HG03108 (cell line): ENCODE results near the gene ADGRL1.
"Not testable (repeated sequence)": the region's sequence is repeated elsewhere in the genome, so short reads cannot be mapped to it uniquely, and the experiment has no call there.

Experiments used
- ATAC-seq: cut with Tn5 transposase; IDR thresholded peaks from one replicate; pipeline ENCODE4 v1.9.1; 2021; ENCODE audit warnings: moderate library complexity; ENCODE audit not compliant: unreplicated experiment

ADGRL1 gene

DNA sequence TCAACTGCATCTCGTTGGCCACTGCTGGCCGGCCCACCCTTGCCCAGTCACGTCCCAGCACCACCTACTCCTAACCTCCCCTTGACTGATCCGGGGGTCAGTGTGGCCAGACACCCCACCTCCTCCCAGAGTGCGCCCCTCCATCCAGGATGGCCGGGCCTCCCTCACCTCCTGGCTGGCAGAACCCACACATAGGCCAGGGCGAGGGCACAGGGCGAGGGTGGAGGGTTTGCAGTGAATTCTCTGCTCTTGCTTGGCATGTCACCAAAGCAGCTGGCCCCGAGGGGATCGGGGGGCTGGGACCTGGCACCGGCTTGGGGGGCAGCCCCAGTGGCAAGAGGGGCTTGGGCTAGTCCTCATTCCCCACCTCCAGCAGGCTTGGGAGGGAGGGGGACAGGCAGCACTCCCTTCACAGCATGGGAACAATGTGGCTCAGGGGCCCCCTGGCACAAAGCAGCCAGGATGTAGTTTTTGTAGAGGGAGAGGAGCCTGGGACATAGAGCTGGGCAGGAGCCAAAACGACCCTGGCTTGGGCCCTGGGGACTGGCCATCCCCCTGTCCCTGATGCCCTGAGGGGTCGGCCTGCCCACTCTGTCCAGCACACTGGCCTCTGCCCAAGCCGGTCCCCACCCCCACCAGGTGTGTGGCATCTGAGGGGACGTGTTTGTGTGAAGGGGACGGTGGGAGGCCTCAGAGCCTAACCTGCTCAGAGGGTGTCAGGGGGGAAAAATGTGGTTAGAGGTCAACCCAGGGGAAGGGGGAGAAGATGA, 41.1 kb downstream of the ADGRL1 start:
- no peak for ATAC-seq

- no peak for ATAC-seq
Observed at GRCh38 chr19:14164082-14164481, 41.9 kb downstream of the ADGRL1 start.

DNA sequence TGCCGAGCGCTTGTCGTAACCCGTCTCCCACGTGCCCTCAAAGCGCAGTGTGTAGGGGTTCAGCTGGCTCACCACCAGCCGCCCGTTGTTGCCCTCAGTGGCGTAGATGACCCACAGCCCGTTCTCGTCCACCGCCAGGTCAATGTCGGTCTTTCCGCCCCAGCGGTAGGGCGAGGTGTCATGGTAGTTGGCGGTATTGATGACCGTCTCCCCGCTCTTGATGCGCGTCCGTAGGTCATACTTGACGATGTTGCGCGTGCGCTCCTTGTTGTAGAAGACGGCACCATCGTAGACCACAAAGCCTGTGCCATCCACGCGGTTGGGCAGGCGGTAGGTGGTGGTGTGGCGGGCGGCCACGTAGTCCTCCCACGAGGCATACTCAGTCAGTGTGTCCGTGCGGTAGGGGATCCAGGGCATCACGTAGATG, 43.1 kb downstream of the ADGRL1 start:
- no peak for ATAC-seq

- ATAC-seq, result no peak
Observed at GRCh38 chr19:14161305-14161704, 44.7 kb downstream of the ADGRL1 start.

GRCh38 chr19:14160017-14160703, 45.8 kb downstream of the ADGRL1 start:
- no peak for ATAC-seq

DNA sequence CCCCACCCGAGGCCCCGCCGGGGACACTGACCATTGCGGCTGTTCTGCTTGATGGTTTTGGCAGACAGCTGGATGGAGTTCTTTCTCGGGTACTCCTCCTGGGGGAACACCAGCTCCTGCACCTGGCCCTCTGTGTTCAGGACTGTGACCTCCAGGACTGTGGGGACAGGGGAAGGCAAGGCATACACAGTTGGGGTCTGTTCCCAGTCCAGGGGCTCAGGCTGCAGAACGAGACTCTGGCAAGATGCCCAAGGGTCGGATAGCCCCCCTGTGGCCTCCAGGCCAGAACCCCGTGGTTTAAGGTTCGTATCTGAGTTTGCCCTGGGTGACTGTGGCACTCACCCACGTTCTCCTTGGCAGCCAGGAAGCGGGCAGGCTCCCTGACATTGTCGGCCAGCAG, 46.9 kb downstream of the ADGRL1 start:
- no peak for ATAC-seq

DNA sequence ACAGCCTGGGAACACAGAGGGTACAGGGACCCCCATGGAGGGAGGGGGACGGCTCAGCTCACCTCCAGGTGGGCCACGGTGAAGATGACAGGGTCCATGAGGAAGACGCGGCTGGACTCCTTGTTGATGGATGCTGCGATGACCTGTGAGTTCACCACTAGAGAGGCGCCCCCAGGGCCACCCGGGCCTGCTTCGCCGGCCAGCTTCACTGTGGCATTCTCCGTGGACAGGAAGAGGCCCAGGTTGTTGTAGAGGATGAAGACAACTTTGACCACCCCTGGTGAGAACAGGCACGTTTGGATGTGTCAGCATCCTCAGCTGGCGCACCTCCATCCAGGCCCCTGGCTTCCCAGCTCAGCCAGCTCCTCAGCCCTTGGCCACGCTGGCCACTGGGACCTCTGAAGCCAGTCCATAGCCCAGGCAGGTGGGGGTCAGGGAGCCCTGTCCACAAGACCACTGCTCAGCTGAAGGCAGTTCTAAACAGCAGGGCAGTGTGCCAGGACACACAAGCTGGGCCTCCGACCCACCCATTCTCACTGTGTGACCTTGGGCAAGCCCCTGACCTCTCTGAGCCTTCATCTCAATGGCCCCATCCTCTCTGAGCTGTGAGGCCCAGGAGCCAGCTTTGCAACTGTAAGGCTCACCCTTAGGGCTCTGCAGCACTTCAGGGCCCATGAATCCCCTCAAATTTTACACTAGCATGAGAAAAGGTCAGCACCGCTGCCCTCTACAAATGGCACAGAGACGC, 47.5 kb downstream of the ADGRL1 start:
- ATAC-seq, result no peak

DNA sequence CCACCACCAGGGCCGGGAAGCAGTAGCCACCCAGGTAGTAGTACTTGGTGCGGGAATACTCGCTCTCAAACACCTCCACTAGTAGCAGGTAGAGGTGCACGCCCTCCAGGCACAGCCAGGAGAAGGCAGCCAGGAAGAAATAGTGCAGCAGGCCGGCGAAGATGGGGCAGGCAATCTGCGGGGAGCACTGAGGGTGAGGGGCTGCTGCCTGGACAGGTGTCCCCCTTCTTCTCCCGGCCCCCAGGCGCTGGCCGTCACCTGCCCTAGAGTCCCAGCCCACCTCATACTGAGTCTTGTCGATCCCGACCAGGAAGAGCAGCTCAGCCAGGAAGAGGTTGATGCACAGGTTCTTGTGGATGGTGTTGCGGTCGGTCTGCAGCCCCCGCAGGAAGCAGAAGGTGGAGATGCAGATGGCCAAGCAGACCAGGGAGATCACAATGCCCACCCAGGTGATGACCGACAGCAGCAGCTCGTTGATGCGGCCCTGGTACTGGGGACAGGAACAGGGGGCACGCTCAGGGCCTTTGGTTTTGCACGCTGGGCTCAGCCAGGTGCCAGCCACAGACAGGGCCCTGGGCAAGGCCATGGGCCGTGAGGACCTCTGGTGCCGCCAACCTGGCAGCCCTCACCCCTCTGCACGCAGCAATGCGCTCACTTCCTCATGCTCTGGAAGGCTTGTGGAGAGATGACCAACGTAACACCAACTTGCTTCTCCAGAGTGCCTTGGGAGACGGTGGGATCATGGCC, 48.8 kb downstream of the ADGRL1 start:
- no peak for ATAC-seq

GRCh38 chr19:14156122-14156521, 49.8 kb downstream of the ADGRL1 start:
- ATAC-seq, result no peak

DNA sequence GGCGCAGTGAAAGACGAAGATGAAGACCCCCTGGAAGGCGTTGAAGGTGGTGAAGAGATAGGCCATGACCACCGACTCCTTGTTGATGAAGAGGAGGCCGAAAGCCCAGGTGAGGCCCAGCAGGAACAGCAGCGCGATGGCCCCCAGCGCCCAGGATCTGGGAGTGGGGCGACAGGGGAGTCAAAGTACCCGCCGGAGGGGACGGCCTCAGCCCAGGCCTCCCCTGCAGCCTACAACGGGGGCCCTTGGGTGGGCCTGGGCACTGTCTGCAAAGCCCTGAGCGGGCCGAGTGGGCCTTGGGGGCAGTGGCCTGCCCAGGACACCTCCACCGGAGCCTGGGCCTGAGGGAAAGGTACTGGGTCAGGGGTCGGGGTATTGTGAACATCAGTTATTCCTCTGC, 50.6 kb downstream of the ADGRL1 start:
- no peak for ATAC-seq

GRCh38 chr19:14152713-14153112, 53.3 kb downstream of the ADGRL1 start:
- no peak for ATAC-seq

DNA sequence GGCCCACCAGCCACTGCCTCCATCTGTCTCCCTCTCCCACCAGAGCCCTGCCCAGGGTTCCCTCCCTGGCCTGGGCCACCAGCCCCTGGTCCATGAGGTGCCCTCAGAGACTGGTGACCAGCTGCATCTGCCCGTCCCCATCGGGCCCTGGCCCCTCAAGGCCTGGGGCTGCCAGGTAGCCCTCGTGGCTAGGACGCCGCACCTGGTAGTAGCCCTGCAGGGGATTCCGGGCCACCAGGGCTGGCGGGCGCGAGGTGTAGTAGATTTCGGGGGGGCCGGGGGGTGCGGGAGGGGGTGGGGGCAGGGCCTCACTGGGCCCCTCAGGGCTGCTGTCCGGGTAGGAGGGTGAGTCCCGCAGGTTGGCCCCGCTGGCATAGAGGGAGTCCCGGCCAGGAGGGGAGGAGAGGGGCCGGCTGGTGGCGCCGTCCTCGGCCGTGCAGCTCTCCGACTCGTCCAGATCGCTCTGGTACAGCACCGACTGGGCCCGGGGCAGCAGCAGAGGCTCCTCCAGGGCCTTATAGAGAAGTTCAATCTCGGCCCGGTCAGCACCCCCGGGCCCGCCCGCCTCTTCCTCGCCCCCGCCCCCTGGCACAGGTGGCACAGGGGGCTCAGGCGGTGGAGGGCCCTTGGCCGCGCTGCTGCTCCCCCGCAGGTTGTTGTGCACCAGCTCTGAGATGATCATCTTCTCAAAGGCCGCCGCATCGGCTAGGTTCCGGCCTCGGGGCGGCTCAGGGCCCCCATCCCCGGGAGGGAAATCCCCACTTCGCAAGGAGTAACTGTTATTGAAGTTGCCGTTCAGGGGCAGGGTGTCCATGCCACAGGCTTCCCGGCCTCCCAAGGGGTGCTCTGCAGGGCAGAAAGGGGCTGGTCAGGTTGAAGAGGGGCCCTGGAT, 55.0 kb downstream of the ADGRL1 start:
- ATAC-seq, result no peak

DNA sequence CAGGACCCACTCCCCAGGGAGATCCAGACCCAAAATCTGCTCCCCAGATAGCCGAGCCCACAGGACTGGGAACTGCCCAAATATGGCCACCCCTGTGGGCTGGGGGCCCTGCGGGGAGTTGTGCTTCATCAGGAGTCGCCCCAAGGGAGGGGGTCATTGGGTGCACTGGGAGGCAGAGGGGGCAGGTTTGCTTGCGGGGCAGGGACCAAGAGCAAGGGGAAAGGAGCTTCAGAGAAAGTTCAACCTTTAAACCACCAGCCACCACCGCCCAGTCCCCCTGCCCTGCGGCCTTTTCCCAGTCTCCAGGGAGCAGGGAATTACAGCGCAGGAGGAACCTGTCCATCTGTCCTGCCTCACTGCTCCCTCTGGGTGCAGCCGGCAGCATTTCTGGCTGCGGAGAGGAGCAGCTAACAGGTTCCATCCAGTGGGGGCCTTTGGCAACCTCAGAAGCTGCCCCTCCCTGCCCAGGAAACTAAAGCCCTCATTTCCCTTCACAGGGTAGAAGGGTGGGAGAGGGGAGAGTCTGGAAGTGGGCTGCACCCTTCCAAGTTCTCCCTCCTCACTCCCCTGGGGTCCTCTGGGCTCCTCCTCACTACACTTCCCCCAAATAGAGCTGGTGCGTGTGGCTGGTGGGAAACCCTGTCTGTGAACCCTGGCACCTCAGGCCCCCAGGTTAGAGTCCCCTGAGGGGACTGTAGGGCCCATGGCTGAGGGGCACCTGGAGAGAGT, 55.8 kb downstream of the ADGRL1 start:
- ATAC-seq, result no peak

DNA sequence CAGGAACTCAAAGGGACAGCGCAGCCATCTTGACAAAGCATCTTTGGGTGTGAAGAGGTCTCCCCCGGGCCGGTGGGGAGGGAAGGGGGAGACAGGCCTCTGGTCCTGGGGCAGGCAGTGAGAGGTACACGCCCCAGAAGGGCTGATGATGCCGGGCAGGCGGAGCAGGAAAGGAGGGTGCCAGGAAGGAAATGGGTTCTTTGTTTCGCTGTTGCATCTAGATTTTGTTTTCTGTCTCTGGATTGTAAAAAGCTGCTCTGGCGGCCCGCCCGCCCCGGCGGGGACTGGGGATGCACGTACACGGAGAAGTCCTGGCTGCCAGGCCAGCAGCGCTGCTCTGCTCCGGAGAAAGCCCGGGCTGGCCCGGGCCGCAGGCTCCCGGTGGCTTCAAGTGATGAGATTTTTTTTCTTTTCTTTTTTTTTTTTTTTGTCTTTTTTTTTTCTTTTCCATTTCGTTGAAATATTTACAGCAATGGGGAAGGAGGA, 56.4 kb downstream of the ADGRL1 start:
- no peak for ATAC-seq

GRCh38 chr19:14148751-14149410, 57.1 kb downstream of the ADGRL1 start:
- ATAC-seq, result no peak

GRCh38 chr19:14147797-14148605, 58.0 kb downstream of the ADGRL1 start:
- no peak for ATAC-seq

DNA sequence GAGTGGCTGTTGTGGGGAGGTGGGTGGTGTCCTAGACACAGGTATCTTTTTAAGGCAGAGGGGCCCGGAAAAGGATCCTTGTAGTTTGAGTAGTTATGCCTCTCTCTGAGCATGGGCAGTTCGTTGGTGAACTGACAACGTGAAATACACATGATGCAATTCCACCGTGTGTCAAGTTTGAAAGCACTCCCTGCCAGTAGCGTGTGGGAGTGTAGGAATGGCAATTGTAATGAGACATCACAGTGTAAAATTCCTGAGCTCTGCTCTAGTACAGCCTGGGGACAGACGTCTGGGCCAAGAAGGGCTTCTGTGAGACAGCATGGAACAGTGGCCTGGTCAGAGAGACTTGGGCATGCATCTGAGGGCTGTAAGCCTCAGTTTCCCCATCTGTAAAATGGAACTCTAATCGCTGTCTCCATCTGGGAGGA, 59.2 kb downstream of the ADGRL1 start:
- ATAC-seq, result no peak

DNA sequence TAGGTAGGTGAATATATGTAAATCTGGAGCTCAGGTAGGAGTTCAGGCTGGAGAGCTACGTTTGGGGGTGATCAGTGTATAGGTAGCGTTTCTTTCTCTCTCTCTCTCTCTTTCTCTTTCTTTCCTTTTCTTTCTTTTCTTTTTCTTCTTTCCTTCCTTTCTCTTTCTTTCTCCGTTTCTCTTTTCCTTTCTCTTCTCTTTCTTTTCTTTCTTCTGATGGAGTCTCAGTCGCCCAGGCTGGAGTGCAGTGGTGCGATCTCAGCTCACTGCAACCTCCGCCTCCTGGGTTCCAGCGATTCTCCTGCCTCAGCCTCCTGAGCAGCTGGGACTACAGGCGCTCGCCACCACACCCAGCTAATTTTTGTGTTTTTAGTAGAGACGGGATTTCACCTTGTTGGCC, 59.8 kb downstream of the ADGRL1 start:
- ATAC-seq, result not testable (repeated sequence)
